PFSK-1 (cell line): ENCODE results near the gene TRMU.

Experiments
- POLR2AphosphoS5 ChIP-seq: IDR thresholded peaks from 2 replicates; pipeline ENCODE4 v1.6.1; 2012; ENCODE audit warnings: low read depth, mild to moderate bottlenecking, control low read depth, low read length, moderate library complexity
- REST ChIP-seq, 2 experiments: IDR thresholded peaks; 2 replicates each; pipeline versions ENCODE4 v1.6.1 to v1.8.0; 2011 to 2012; ENCODE audit warnings: low read depth in 2 of 2, low read length in 2 of 2, control low read depth in 1 of 2, inconsistent platforms in 1 of 2, mild to moderate bottlenecking in 1 of 2, moderate library complexity in 1 of 2; ENCODE audit not compliant: insufficient read depth in 1 of 2

DNA sequence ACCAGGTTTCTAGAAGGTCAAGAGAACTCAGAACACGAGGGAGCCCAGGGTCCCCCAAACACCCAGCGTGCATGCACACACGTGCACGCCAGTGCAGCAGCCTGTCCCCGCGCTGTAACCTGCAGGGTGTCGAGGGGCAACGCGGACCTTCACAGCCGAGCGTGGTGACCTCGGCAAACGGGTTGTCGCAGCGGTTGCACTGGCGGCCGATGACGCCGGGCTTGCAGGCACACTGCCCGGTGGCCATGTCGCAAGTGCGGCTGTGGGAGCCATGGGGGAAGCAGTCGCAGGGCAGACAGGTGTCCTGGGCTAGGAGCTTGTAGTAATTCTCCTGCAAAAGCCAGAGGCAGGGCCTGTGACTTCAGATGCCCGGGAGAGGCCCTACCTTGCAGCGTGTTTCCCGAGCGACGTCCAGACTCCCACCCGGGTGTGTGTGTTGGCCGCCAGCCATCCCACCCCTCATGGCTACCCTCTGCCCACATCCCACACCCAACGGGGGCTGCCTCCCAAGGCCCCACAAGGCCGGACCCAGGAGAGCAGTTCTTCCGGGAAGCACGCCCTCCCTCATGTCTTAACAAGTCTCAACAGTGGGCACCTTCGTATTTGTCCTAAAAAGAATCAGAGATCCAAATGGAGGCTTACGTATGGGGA lies 56.1 kb downstream of the TRMU start:
- TF ChIP-seq POLR2AphosphoS5 (no peak), REST (IDR thresholded peaks at IDR 0.05; ENCODE audit: insufficient read depth in 1 of 2, low read depth in 2 of 2, low read length in 2 of 2) (no peak)
